ENCODE measurements around the gene SIRPB1. TPM values are rescaled to one million over a fixed set of nuclear protein-coding genes. Genes with fewer than 3 reads are reported as not detected.
"Not testable (repeated sequence)": the region's sequence is repeated elsewhere in the genome, so short reads cannot be mapped to it uniquely, and the experiment has no call there.

Gene SIRPB1
- total RNA-seq, 1 experiment from 2014 or later: not detected

- H3K36me3 ChIP-seq (ENCODE audit: insufficient read depth, low read length, poor library complexity, severe bottlenecking): no peaks in the 10 kb centered on the region
- intact Hi-C loops (cut with micrococcal nuclease; ENCODE audit: unreplicated experiment): no loop called here
- no peak for DNase-seq (ENCODE audit: low spot score)
- H3K9me3 ChIP-seq (ENCODE audit: low read depth, low read length, poor library complexity, severe bottlenecking): no peaks in the 10 kb centered on the region
- CTCF ChIA-PET: no interaction called here
- H3K4me1 ChIP-seq (ENCODE audit: insufficient read depth, low read length, poor library complexity, severe bottlenecking): no peaks in the 10 kb centered on the region
- H3K27me3 ChIP-seq (replicated peaks; ENCODE audit: insufficient read depth, low read depth, low read length, poor library complexity): no peaks in the 10 kb centered on the region
- no TSS peak for BruUV-seq (replicated peaks)
- TF ChIP-seq CTCF (conservative IDR thresholded peaks at IDR 0.05; ENCODE audit: low read depth, low read length) (no peak), EZH2 (IDR thresholded peaks at IDR 0.05; ENCODE audit: borderline replicate concordance, low read depth, low read length, poor library complexity, severe bottlenecking) (no peak)
- no peak overlapping the region for H3K4me3 ChIP-seq (ENCODE audit: low read depth, low read length, poor library complexity, severe bottlenecking)
- POLR2A ChIA-PET (ENCODE audit: low non-redundant PET): no interaction called here
- no peak overlapping the region for H3K27ac ChIP-seq (ENCODE audit: low read depth, low read length, poor library complexity, severe bottlenecking)
These were observed 28.3 kb upstream of the SIRPB1 start for GRCh38 chr20:1648101-1648500.

DNA sequence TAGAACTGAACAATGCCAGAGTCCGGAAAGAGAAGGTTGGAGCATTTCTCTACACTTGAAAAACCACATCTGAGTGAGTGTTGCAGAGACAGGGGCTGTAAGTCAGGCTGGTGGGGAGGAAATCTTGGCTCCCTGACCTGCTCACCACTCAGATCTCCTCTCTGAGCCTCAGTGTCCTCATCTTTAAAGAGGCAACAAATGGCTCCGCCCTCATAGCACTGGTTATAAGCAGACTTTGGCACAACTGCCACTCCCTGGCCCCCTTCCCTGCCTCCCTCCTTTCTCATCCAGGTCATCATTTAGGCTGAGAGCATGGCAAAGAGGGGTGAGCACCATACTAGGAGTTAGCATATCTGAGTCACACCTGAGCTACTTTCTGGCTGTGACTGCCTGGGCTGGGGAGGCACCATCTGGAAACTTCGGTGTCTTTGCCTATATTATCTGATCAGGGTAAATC, 27.2 kb upstream of the SIRPB1 start:
- BruUV-seq (replicated peaks): no TSS peak
- TF ChIP-seq EZH2 (IDR thresholded peaks at IDR 0.05; ENCODE audit: borderline replicate concordance, low read depth, low read length, poor library complexity, severe bottlenecking) (no peak), CTCF (conservative IDR thresholded peaks at IDR 0.05; ENCODE audit: low read depth, low read length) (no peak)
- Histone ChIP-seq H3K27me3 (replicated peaks; ENCODE audit: insufficient read depth, low read depth, low read length, poor library complexity) (peaks cover 8% of the 10 kb centered on the region), H3K4me3 (ENCODE audit: low read depth, low read length, poor library complexity, severe bottlenecking) (no peak overlapping the region), H3K36me3 (ENCODE audit: insufficient read depth, low read length, poor library complexity, severe bottlenecking) (no peaks in the 10 kb centered on the region), H3K4me1 (ENCODE audit: insufficient read depth, low read length, poor library complexity, severe bottlenecking) (no peaks in the 10 kb centered on the region), H3K9me3 (ENCODE audit: low read depth, low read length, poor library complexity, severe bottlenecking) (no peaks in the 10 kb centered on the region), H3K27ac (ENCODE audit: low read depth, low read length, poor library complexity, severe bottlenecking) (no peak overlapping the region)
- intact Hi-C loops (cut with micrococcal nuclease; ENCODE audit: unreplicated experiment): no loop called here
- ChIA-PET POLR2A (ENCODE audit: low non-redundant PET) (no interaction called here), CTCF (no interaction called here)
- DNase-seq (ENCODE audit: low spot score): no peak

DNA sequence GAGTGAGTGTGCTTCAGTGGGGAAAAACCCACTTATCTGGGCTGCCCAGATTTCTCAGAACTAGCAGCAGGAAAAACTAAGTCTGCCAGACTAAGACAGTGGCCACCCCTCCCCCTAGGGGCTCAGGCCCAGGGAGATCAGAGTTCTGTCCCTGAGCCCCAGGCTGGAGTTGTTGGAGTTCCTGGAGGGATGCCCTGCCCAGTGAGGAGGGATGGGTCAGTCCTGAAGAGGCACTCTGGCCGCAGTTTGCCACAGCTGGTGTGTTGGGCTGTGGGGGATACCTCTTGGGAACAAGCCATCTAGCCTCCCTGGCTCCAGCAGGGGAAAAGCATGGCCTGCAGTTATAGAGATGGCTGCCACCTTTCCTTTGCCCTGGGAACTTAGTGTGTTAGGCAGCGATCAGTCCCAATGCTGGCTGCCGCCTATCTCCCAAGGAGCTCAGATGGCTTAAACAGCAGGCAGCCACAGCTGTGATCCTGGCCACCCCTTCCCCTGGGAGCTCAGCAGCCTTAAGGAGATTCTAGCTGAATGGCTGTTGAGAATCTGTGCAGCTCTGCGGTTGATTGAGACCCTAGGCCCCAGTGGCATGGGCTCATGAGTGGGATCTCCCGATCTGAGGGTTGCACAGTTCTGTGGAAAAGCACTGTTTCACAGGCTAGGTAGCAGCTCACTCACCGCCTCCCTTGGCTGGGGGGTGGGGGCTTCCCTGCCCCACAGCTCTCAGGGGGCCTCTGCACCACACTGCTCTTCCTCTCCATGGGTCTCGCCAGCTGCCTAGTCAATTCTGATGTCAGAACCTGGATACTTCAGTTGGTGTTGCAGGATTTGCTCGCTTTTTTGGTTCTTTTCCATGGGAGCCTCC, 24.5 kb upstream of the SIRPB1 start:
- H3K4me1 ChIP-seq (ENCODE audit: insufficient read depth, low read length, poor library complexity, severe bottlenecking): no peaks in the 10 kb centered on the region
- POLR2A ChIA-PET (ENCODE audit: low non-redundant PET): no interaction called here
- DNase-seq (ENCODE audit: low spot score): no peak
- intact Hi-C loops (cut with micrococcal nuclease; ENCODE audit: unreplicated experiment): no loop called here
- H3K36me3 ChIP-seq (ENCODE audit: insufficient read depth, low read length, poor library complexity, severe bottlenecking): no peaks in the 10 kb centered on the region
- no peak overlapping the region for H3K4me3 ChIP-seq (ENCODE audit: low read depth, low read length, poor library complexity, severe bottlenecking)
- TF ChIP-seq EZH2 (IDR thresholded peaks at IDR 0.05; ENCODE audit: borderline replicate concordance, low read depth, low read length, poor library complexity, severe bottlenecking): no peak
- no peak for TF ChIP-seq CTCF (conservative IDR thresholded peaks at IDR 0.05; ENCODE audit: low read depth, low read length)
- H3K27ac ChIP-seq (ENCODE audit: low read depth, low read length, poor library complexity, severe bottlenecking): no peak overlapping the region
- no TSS peak for BruUV-seq (replicated peaks)
- CTCF ChIA-PET: no interaction called here
- H3K27me3 ChIP-seq (replicated peaks; ENCODE audit: insufficient read depth, low read depth, low read length, poor library complexity): peaks cover 11% of the 10 kb centered on the region
- no peaks in the 10 kb centered on the region for H3K9me3 ChIP-seq (ENCODE audit: low read depth, low read length, poor library complexity, severe bottlenecking)

DNA sequence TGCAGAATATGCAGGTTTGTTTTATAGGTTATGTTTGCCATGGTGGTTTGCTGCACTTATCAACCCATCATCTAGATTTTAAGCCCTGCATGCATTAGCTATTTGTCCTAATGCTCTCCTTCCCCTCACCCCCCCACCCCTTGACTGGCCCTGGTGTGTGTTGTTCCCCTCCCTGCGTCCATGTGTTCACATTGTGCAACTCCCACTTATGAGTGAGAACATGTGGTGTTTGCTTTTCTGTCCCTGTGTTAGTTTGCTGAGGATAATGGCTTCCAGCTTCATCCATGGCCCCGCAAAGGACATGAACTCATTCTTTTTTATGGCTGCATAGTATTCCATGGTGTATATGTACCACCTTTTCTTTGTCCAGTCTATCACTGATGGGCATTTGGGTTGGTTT, 18.8 kb upstream of the SIRPB1 start:
- H3K4me3 ChIP-seq (ENCODE audit: low read depth, low read length, poor library complexity, severe bottlenecking); intact Hi-C loops (cut with micrococcal nuclease; ENCODE audit: unreplicated experiment); BruUV-seq (replicated peaks); DNase-seq (ENCODE audit: low spot score); H3K27ac ChIP-seq (ENCODE audit: low read depth, low read length, poor library complexity, severe bottlenecking); H3K36me3 ChIP-seq (ENCODE audit: insufficient read depth, low read length, poor library complexity, severe bottlenecking); POLR2A ChIA-PET (ENCODE audit: low non-redundant PET); H3K9me3 ChIP-seq (ENCODE audit: low read depth, low read length, poor library complexity, severe bottlenecking); H3K4me1 ChIP-seq (ENCODE audit: insufficient read depth, low read length, poor library complexity, severe bottlenecking): not testable (repeated sequence)
- peaks cover 11% of the 10 kb centered on the region for H3K27me3 ChIP-seq (replicated peaks; ENCODE audit: insufficient read depth, low read depth, low read length, poor library complexity)
- CTCF ChIA-PET: interaction anchor here (0.6 kb wide), 1 partner anchor 11 kb away, joined by 3 read pairs; no protein-coding TSS in a partner anchor

Measured in A673 (cell line).